ENCODE data around the gene ALOX5.
A peak's percentile ranks its signal among the peaks of the same experiment; 100 is the strongest.
"Not testable (repeated sequence)": the region's sequence is repeated elsewhere in the genome, so short reads cannot be mapped to it uniquely, and the experiment has no call there.

Gene ALOX5

GRCh38 chr10:45471531-45472310 lies 97.7 kb downstream of the ALOX5 start:
- no peak for TF ChIP-seq CTCF (conservative IDR thresholded peaks at IDR 0.05)
- peak overlapping the region; percentile 43 for H3K27ac ChIP-seq

GRCh38 chr10:45473126-45473525 lies 99.1 kb downstream of the ALOX5 start:
- TF ChIP-seq CTCF (conservative IDR thresholded peaks at IDR 0.05), result no peak
- H3K27ac ChIP-seq, result no peak overlapping the region

GRCh38 chr10:45476559-45476958 lies 102.5 kb downstream of the ALOX5 start:
- no peak for TF ChIP-seq CTCF (conservative IDR thresholded peaks at IDR 0.05)
- H3K27ac ChIP-seq, result no peak overlapping the region

- no peak overlapping the region for H3K27ac ChIP-seq
- TF ChIP-seq CTCF (conservative IDR thresholded peaks at IDR 0.05), result no peak
Observed at GRCh38 chr10:45480294-45480693, 106.3 kb downstream of the ALOX5 start.

- H3K27ac ChIP-seq, result not testable (repeated sequence)
Observed at GRCh38 chr10:45481100-45481499, 107.1 kb downstream of the ALOX5 start.

GRCh38 chr10:45483002-45483401 lies 109.0 kb downstream of the ALOX5 start:
- H3K27ac ChIP-seq, result no peak overlapping the region

GRCh38 chr10:45487735-45488134 lies 113.7 kb downstream of the ALOX5 start:
- no peak for TF ChIP-seq CTCF (conservative IDR thresholded peaks at IDR 0.05)
- no peak overlapping the region for H3K27ac ChIP-seq

More at GRCh38 chr10:45483002-45483401, 109.0 kb downstream of the ALOX5 start:
- TF ChIP-seq CTCF (conservative IDR thresholded peaks at IDR 0.05), result no peak

GRCh38 chr10:45488365-45488764 lies 114.3 kb downstream of the ALOX5 start:
- no peak for TF ChIP-seq CTCF (conservative IDR thresholded peaks at IDR 0.05)
- no peak overlapping the region for H3K27ac ChIP-seq

Data from VCaP (cell line).